GM19238 (cell line): ENCODE data around the gene HLA-DMB.
"Not testable (repeated sequence)": the region's sequence is repeated elsewhere in the genome, so short reads cannot be mapped to it uniquely, and the experiment has no call there.

Source experiments
- DNase-seq: peaks from one replicate; pipeline ENCODE4 v3.0.0; 2011; ENCODE audit warnings: low spot score; ENCODE audit not compliant: insufficient read length

The HLA-DMB gene

GRCh38 chr6:32950010-32950409 is 9.2 kb upstream of the HLA-DMB start:
- no peak for DNase-seq

DNA sequence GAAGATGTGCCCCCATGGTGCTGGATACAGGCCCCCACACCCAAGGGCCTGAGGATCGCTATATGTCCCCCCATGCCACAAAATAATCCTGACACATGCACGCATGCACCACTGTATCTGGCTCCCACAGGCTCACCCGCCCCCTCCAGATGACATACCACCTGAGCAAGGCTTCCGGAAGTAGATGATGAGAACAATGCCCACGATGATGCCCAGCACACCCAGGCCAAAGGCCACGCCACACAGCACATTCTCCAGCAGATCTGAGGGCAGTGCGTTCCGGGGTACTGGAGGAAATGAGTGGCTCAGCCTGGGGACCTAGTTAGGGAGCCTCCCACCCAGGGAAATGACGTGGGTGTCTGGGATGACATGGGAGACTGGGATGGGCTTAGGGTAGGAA is 8.3 kb upstream of the HLA-DMB start:
- no peak for DNase-seq

GRCh38 chr6:32947552-32948465 is 7.0 kb upstream of the HLA-DMB start:
- no peak for DNase-seq

DNA sequence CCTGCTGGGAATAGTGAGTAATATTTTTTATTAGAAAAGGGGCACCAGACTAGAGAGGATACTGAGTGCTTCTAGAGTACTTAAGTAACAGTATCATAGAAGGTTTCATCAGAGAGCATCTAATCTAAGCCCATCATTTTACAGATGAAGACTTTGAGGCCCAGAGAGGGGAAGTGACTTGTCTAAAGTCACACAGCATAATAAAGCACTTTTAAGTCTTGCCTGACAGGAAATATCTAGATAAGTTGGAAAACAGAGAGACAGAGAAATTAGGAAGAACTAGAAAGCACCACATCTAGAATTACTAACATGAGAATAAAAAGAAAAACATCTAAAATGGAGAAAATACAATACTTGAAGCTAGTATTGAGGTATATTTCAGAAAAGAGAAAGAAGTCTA is 6.1 kb upstream of the HLA-DMB start:
- no peak for DNase-seq

DNA sequence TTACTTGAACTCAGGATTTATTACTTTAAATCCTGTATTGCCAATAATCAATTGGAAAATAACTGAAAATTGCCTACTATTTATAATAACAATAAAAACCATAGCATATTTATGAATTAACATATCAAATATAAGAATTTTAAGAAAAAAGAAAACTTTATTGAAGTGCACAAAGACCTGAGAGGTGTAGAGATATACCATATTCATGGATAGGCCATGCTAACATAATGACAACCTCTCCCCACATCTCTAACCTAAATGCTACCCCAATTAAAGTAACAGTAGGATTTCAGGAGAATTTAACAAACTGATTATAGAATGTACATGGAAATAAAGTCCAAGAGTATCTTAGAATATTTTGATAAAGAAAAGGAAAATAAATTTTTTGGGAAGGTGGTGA is 5.1 kb upstream of the HLA-DMB start:
- no peak for DNase-seq

- no peak for DNase-seq
These were observed 4.4 kb upstream of the HLA-DMB start for GRCh38 chr6:32945108-32945760.

GRCh38 chr6:32943864-32944649 is 3.2 kb upstream of the HLA-DMB start:
- peak; percentile 37 for DNase-seq

DNA sequence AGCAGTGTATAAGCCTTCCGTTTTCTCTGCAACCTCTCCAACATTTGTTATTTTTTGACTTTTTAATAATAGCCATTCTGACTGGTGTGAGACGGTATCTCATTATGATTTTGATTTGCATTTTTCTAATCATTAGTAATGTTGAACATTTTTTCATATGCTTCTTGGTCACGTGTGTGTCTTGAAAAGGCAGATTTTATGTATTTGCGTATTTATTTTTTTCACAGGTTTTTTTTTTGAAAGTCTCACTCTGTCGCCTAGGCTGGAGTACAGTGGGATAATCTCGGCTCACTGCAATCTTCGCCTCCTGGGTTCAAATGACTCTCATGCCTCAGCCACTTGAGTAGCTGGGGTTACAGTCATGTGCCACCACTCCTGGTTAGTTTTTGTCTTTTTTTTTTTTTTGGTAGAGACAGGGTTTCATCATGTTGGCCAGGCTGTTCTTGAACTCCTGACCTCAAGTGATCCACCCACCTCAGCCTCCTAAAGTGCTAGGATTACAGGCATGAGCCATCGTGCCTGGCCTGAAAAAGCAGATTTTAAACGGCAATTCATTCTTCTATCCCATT is 1.8 kb upstream of the HLA-DMB start:
- DNase-seq = not testable (repeated sequence)

- DNase-seq = peak; percentile 48
These were observed 463 bp upstream of the HLA-DMB start for GRCh38 chr6:32941214-32941768.

- no peak for DNase-seq
These were observed 2.3 kb downstream of the HLA-DMB start for GRCh38 chr6:32938494-32938893.

- no peak for DNase-seq
These were observed 3.6 kb downstream of the HLA-DMB start for GRCh38 chr6:32937230-32937633.

- no peak for DNase-seq
These were observed 4.3 kb downstream of the HLA-DMB start for GRCh38 chr6:32936239-32937152.

DNA sequence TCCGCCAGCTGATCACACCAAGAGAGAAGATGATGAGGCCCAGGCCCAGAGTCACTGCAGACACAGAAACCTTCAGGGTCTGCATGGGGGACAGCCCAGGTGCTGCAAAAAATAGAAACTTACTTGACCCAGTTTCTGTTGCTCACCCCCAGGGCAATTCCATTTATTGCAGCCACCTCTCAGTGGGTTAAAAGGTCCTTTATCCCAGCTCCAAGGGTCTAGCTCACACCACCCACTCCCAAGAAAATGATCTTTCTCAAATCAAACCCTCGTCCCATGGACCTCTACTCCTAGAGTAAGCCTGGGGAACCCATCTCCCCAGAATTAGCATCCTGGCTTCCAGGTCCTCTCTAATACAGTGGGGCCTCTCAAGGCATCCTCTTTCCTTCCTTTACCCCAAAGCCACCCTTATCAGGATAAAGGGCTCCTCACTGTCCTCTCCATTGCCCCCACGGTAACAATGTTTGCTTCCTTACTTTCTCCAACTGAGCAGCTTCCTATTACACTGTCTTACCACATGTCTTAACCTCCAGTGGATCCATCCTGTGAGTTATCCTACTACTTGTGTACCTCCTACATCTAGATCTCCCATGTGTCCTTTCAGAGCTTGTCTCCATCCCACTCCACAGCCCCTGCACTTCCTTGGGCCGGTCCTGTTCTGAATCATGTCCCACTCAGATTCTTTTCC is 5.1 kb downstream of the HLA-DMB start:
- no peak for DNase-seq

- peak; percentile 44 for DNase-seq
These were observed 7.2 kb downstream of the HLA-DMB start for GRCh38 chr6:32933661-32934085.

GRCh38 chr6:32932132-32932868 is 8.5 kb downstream of the HLA-DMB start:
- DNase-seq = no peak

DNA sequence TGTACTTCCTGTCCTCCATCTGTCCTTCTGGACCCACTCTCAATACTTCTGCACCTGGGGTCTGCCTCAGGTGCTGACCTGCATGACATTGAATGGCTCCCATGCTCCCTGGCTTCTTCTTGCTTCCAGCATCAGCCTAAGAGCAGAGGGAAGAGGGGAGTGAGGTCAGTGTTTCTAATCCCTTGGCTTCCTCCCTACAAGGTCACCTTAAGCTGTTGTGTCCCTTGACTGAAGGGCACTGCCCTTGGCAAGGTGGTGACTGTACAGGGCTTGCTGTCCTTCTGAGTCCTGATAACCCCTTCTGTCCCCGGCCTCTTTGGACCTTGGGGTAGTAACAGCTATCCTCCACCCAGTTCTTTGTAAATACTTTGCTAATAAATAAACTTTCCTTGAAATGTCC is 9.6 kb downstream of the HLA-DMB start:
- no peak for DNase-seq

- DNase-seq = no peak
These were observed 18.7 kb downstream of the HLA-DMB start for GRCh38 chr6:32922083-32922482.

DNA sequence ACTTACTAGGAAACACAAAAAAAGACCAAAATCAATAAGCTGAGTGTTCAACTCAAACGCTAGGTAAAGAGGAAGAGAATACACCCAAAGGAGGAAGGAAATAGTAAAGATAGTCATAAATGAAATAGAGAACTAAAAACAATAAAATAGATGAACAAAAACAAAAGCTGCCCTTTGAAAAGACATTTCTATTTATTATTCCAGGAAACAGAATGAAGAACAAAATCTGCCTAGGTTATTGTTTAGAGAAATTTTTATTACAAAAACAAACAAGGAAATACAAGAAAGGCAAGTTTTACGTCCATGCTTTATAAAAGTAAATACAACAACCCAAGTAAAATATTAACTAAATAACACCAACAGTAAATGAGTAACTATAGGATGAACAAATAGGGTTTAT is 20.1 kb downstream of the HLA-DMB start:
- no peak for DNase-seq

- no peak for DNase-seq
These were observed 27.9 kb downstream of the HLA-DMB start for GRCh38 chr6:32912951-32913350.
